ENCODE data around the gene SLC26A2.
"Not testable (repeated sequence)": the region's sequence is repeated elsewhere in the genome, so short reads cannot be mapped to it uniquely, and the experiment has no call there.

Gene SLC26A2

GRCh38 chr5:149943177-149943949 is 17.2 kb upstream of the SLC26A2 start:
- not testable (repeated sequence) for H3K4me2 ChIP-seq (ENCODE audit: low read length); H3K18ac ChIP-seq (ENCODE audit: low read length); H4K5ac ChIP-seq (ENCODE audit: low read length); H3K36me3 ChIP-seq (ENCODE audit: control insufficient read depth, insufficient read depth, low read length); H3K9ac ChIP-seq (ENCODE audit: low read length); H3K4me1 ChIP-seq (ENCODE audit: control insufficient read depth, low read depth, low read length); H2AK5ac ChIP-seq (ENCODE audit: low read length); H3K79me2 ChIP-seq (ENCODE audit: control insufficient read depth, insufficient read depth, low read length); H4K8ac ChIP-seq (ENCODE audit: low read depth, low read length); H2BK120ac ChIP-seq (ENCODE audit: low read depth, low read length); H3K23ac ChIP-seq (ENCODE audit: low read length); H2BK15ac ChIP-seq (replicated peaks; ENCODE audit: low read depth); H3K4me3 ChIP-seq (ENCODE audit: low read length); DNase-seq; H3K27ac ChIP-seq (ENCODE audit: low read depth, low read length); H3K4ac ChIP-seq (ENCODE audit: low read depth, low read length); H2BK5ac ChIP-seq (ENCODE audit: low read length); H3K27me3 ChIP-seq (ENCODE audit: insufficient read depth, low read length, poor library complexity); H3K79me1 ChIP-seq (ENCODE audit: low read length)
- no CpG with 5 or more reads among the region's 6 CpGs for WGBS (ENCODE audit: extremely low coverage, insufficient coverage, low lambda C conversion rate)
- peak overlapping the region; percentile 37 for H3K56ac ChIP-seq (ENCODE audit: low read length)

- Histone ChIP-seq H2AK5ac (ENCODE audit: low read length) (no peak within 1 kb of the TSS), H3K56ac (ENCODE audit: low read length) (no peak within 1 kb of the TSS), H3K4me1 (ENCODE audit: control insufficient read depth, low read depth, low read length) (peaks cover 2% of the 10 kb centered on the region), H3K27ac (ENCODE audit: low read depth, low read length) (no peak within 1 kb of the TSS), H2BK15ac (replicated peaks; ENCODE audit: low read depth) (no peak within 1 kb of the TSS), H4K8ac (ENCODE audit: low read depth, low read length) (no peak within 1 kb of the TSS), H3K4ac (ENCODE audit: low read depth, low read length) (no peak within 1 kb of the TSS), H2BK5ac (ENCODE audit: low read length) (no peak within 1 kb of the TSS), H3K79me1 (ENCODE audit: low read length) (no peaks in the 10 kb centered on the region), H2BK120ac (ENCODE audit: low read depth, low read length) (no peak within 1 kb of the TSS), H3K23ac (ENCODE audit: low read length) (no peak within 1 kb of the TSS), H3K4me3 (ENCODE audit: low read length) (no peak within 1 kb of the TSS), H3K18ac (ENCODE audit: low read length) (no peak within 1 kb of the TSS), H4K5ac (ENCODE audit: low read length) (no peak within 1 kb of the TSS), H3K9ac (ENCODE audit: low read length) (no peak within 1 kb of the TSS), H3K4me2 (ENCODE audit: low read length) (no peak within 1 kb of the TSS), H3K27me3 (ENCODE audit: insufficient read depth, low read length, poor library complexity) (no peaks in the 10 kb centered on the region), H3K79me2 (ENCODE audit: control insufficient read depth, insufficient read depth, low read length) (no peaks in the 10 kb centered on the region), H3K36me3 (ENCODE audit: control insufficient read depth, insufficient read depth, low read length) (no peaks in the 10 kb centered on the region)
- DNase-seq: no peak
- no CpG with 5 or more reads among the region's 2 CpGs for WGBS (ENCODE audit: extremely low coverage, insufficient coverage, low lambda C conversion rate)
These were observed 15.9 kb upstream of the SLC26A2 start, which contains the start of gene PDE6A for GRCh38 chr5:149944666-149945065. TSS of gene PDE6A (minus strand) at chr5:149944793. CDS start at chr5:149944673, 120 bp downstream.

- no peaks in the 10 kb centered on the region for H3K27me3 ChIP-seq (ENCODE audit: insufficient read depth, low read length, poor library complexity)
- H3K18ac ChIP-seq (ENCODE audit: low read length): no peak overlapping the region
- H3K27ac ChIP-seq (ENCODE audit: low read depth, low read length): no peak overlapping the region
- no CpG with 5 or more reads among the region's 3 CpGs for WGBS (ENCODE audit: extremely low coverage, insufficient coverage, low lambda C conversion rate)
- no peak overlapping the region for H3K4me3 ChIP-seq (ENCODE audit: low read length)
- H3K79me2 ChIP-seq (ENCODE audit: control insufficient read depth, insufficient read depth, low read length): no peaks in the 10 kb centered on the region
- H3K23ac ChIP-seq (ENCODE audit: low read length): peak overlapping the region; percentile 52
- H3K9ac ChIP-seq (ENCODE audit: low read length): no peak overlapping the region
- DNase-seq: no peak
- H3K4me2 ChIP-seq (ENCODE audit: low read length): no peak overlapping the region
- H3K4me1 ChIP-seq (ENCODE audit: control insufficient read depth, low read depth, low read length): peaks cover 2% of the 10 kb centered on the region
- no peak overlapping the region for H2BK5ac ChIP-seq (ENCODE audit: low read length)
- no peaks in the 10 kb centered on the region for H3K79me1 ChIP-seq (ENCODE audit: low read length)
- no peaks in the 10 kb centered on the region for H3K36me3 ChIP-seq (ENCODE audit: control insufficient read depth, insufficient read depth, low read length)
- H4K8ac ChIP-seq (ENCODE audit: low read depth, low read length): no peak overlapping the region
- no peak overlapping the region for H2BK15ac ChIP-seq (replicated peaks; ENCODE audit: low read depth)
- no peak overlapping the region for H3K4ac ChIP-seq (ENCODE audit: low read depth, low read length)
- no peak overlapping the region for H2AK5ac ChIP-seq (ENCODE audit: low read length)
- no peak overlapping the region for H3K56ac ChIP-seq (ENCODE audit: low read length)
- no peak overlapping the region for H4K5ac ChIP-seq (ENCODE audit: low read length)
- H2BK120ac ChIP-seq (ENCODE audit: low read depth, low read length): no peak overlapping the region
These were observed 14.4 kb upstream of the SLC26A2 start for GRCh38 chr5:149946118-149946517.

GRCh38 chr5:149948993-149949392 is 11.6 kb upstream of the SLC26A2 start:
- Histone ChIP-seq H3K79me2 (ENCODE audit: control insufficient read depth, insufficient read depth, low read length) (no peaks in the 10 kb centered on the region), H4K5ac (ENCODE audit: low read length) (no peak overlapping the region), H3K27ac (ENCODE audit: low read depth, low read length) (no peak overlapping the region), H2BK5ac (ENCODE audit: low read length) (no peak overlapping the region), H2BK120ac (ENCODE audit: low read depth, low read length) (no peak overlapping the region), H3K27me3 (ENCODE audit: insufficient read depth, low read length, poor library complexity) (no peaks in the 10 kb centered on the region), H3K18ac (ENCODE audit: low read length) (no peak overlapping the region), H3K56ac (ENCODE audit: low read length) (no peak overlapping the region), H3K36me3 (ENCODE audit: control insufficient read depth, insufficient read depth, low read length) (no peaks in the 10 kb centered on the region), H2AK5ac (ENCODE audit: low read length) (no peak overlapping the region), H3K4me1 (ENCODE audit: control insufficient read depth, low read depth, low read length) (no peaks in the 10 kb centered on the region), H3K9ac (ENCODE audit: low read length) (no peak overlapping the region), H3K23ac (ENCODE audit: low read length) (no peak overlapping the region), H2BK15ac (replicated peaks; ENCODE audit: low read depth) (no peak overlapping the region), H3K4me2 (ENCODE audit: low read length) (no peak overlapping the region), H4K8ac (ENCODE audit: low read depth, low read length) (no peak overlapping the region), H3K4ac (ENCODE audit: low read depth, low read length) (no peak overlapping the region), H3K4me3 (ENCODE audit: low read length) (no peak overlapping the region), H3K79me1 (ENCODE audit: low read length) (no peaks in the 10 kb centered on the region)
- no CpG with 5 or more reads among the region's 5 CpGs for WGBS (ENCODE audit: extremely low coverage, insufficient coverage, low lambda C conversion rate)
- no peak for DNase-seq

- H2AK5ac ChIP-seq (ENCODE audit: low read length): no peak overlapping the region
- no peak overlapping the region for H2BK5ac ChIP-seq (ENCODE audit: low read length)
- H2BK15ac ChIP-seq (replicated peaks; ENCODE audit: low read depth): no peak overlapping the region
- no peaks in the 10 kb centered on the region for H3K4me1 ChIP-seq (ENCODE audit: control insufficient read depth, low read depth, low read length)
- H3K27ac ChIP-seq (ENCODE audit: low read depth, low read length): no peak overlapping the region
- peak; percentile 43 for DNase-seq
- no peak overlapping the region for H3K9ac ChIP-seq (ENCODE audit: low read length)
- no peaks in the 10 kb centered on the region for H3K36me3 ChIP-seq (ENCODE audit: control insufficient read depth, insufficient read depth, low read length)
- no peak overlapping the region for H3K23ac ChIP-seq (ENCODE audit: low read length)
- H3K56ac ChIP-seq (ENCODE audit: low read length): no peak overlapping the region
- no peak overlapping the region for H3K4me3 ChIP-seq (ENCODE audit: low read length)
- no peak overlapping the region for H3K18ac ChIP-seq (ENCODE audit: low read length)
- no peak overlapping the region for H2BK120ac ChIP-seq (ENCODE audit: low read depth, low read length)
- no peaks in the 10 kb centered on the region for H3K79me1 ChIP-seq (ENCODE audit: low read length)
- H3K27me3 ChIP-seq (ENCODE audit: insufficient read depth, low read length, poor library complexity): no peaks in the 10 kb centered on the region
- no CpG with 5 or more reads among the region's 6 CpGs for WGBS (ENCODE audit: extremely low coverage, insufficient coverage, low lambda C conversion rate)
- H4K5ac ChIP-seq (ENCODE audit: low read length): no peak overlapping the region
- no peak overlapping the region for H3K4me2 ChIP-seq (ENCODE audit: low read length)
- H3K4ac ChIP-seq (ENCODE audit: low read depth, low read length): no peak overlapping the region
- H3K79me2 ChIP-seq (ENCODE audit: control insufficient read depth, insufficient read depth, low read length): no peaks in the 10 kb centered on the region
- no peak overlapping the region for H4K8ac ChIP-seq (ENCODE audit: low read depth, low read length)
These were observed 9.3 kb upstream of the SLC26A2 start for GRCh38 chr5:149951138-149951749.

Measured in mesendoderm (in vitro differentiated cells).